HG02970 (cell line): Measurements from ENCODE around the gene ULBP1.
"Not testable (repeated sequence)": the region's sequence is repeated elsewhere in the genome, so short reads cannot be mapped to it uniquely, and the experiment has no call there.

Experiments
- ATAC-seq: cut with Tn5 transposase; IDR thresholded peaks from one replicate; pipeline ENCODE4 v1.9.1; 2021; ENCODE audit warnings: mild to moderate bottlenecking, moderate library complexity, moderate number of reproducible peaks; ENCODE audit not compliant: unreplicated experiment, low FRiP score

ULBP1 gene

GRCh38 chr6:150002710-150003109 is 39.0 kb downstream of the ULBP1 start:
- no peak for ATAC-seq

- ATAC-seq, result not testable (repeated sequence)
Observed at GRCh38 chr6:150003599-150003998, 39.9 kb downstream of the ULBP1 start.

DNA sequence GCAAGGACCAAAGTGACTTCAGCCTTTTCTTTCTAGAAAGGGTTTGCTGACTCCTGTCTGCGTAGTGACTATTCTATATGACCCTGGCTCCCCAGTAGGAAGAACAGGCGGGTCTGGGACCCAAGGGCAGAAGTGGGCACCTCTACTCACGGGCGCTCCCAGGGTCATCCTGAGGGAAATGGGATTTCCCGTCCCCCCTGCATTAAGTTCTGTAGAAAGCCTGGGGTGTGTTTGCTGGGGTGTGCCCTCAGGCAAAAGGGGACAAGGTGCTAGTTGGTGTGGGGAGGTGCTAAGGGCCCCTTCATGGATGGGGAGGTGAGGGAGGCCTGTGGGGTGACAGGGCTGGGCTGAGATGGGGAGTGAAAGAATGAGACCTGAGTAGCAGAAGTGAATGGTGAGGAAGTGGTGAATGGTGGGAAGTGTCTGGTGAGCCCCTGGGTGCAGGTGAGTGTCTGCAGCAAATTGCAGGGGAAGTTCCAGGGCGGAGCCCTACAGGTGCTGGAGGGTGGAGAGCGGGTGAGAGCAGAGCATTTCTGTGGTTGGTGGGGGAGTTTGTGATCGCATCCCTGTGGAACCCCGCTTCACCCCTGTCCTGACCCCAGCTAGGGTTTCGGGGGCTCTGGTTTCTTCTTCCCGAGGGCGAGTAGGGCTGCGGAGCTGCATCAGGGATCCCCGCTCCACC is 40.5 kb downstream of the ULBP1 start:
- no peak for ATAC-seq

- peak; percentile 65 for ATAC-seq
Observed at GRCh38 chr6:150004783-150005717, 41.3 kb downstream of the ULBP1 start.

DNA sequence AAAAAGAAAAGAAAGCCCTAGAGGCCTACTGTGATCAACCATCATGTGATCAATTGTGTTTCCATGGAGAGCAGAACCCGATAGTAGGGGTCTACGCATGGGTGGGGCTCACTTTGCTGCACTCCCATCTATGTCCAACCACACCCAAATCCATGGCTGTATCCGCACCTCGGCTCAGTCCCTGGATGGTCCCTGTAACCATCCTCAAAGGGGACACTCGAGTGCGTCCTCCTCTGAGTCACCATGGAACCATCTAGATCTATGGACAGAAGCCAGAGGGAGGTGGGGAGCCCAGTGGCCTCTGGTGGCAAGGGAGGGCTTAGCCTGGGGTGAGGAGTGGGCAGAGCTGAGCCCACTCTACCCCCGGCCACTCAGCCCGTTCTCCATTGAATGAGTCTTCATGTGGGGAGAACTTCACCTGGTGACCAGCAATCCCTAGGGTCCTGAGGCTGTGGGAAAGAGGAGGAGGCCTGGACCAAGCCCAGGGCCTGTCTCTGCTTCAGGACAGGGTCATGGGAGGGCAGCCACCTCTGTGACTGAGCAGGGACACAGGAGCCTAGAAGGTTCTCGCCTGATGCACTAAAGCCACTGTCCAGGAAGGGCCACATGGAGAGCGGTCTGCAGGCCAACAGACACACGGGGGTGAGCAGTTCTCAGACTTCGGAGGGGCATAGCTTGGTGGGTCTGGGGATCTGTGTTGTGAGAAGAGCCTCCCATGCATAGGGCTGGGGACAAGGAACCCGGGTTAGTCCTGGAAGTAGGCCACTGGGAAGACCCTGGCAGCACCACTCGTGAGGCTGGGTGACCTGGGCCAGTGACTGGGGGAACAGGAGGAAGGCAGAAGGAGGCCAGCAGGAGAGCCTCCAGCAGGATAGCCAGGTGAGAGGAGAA is 42.3 kb downstream of the ULBP1 start:
- no peak for ATAC-seq

GRCh38 chr6:150006961-150007464 is 43.3 kb downstream of the ULBP1 start:
- ATAC-seq, result no peak

GRCh38 chr6:150008588-150008987 is 44.8 kb downstream of the ULBP1 start:
- no peak for ATAC-seq

DNA sequence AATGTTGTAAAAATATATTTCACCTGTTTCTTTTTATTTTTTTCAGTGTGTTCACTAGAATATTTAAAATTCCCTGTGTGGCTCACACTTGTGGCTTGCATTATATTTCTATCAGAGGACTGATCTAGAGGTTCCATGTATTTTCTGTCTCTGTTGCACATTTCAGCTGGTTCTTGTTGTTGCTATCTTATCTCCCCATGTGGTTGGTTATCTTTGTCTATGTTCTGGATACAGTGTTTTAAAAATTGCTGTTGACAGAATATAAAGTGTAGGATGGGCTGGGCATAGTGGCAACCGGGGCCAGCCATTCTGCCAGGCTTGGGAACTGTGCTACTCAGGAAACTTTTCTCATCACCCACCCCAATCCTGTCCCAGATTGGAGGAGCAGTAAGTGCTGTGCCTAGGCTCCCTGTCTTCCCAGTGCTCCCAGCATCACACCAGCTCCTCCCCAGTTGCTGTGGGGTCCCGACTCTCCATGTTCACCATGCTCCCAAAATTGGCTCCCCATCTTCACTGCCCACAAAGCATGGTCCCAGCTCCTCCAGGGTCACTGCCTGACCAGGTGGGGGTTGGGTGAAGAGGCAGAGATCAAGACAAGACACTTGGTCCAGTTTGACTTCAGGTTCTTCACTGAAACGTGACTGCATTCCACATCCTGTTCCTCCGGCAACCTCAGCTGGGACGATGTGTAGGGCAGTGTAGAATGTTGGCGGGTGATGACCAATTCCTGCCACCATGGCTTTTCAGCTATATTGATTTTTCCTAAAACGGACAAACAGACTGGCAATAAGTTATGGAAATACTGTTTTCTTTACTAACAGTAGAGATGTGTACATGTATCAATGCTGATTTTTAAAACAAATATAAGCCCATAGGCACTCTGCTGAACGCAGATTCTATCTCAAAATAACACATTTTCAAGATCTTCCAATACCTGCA is 49.4 kb downstream of the ULBP1 start:
- ATAC-seq, result not testable (repeated sequence)

DNA sequence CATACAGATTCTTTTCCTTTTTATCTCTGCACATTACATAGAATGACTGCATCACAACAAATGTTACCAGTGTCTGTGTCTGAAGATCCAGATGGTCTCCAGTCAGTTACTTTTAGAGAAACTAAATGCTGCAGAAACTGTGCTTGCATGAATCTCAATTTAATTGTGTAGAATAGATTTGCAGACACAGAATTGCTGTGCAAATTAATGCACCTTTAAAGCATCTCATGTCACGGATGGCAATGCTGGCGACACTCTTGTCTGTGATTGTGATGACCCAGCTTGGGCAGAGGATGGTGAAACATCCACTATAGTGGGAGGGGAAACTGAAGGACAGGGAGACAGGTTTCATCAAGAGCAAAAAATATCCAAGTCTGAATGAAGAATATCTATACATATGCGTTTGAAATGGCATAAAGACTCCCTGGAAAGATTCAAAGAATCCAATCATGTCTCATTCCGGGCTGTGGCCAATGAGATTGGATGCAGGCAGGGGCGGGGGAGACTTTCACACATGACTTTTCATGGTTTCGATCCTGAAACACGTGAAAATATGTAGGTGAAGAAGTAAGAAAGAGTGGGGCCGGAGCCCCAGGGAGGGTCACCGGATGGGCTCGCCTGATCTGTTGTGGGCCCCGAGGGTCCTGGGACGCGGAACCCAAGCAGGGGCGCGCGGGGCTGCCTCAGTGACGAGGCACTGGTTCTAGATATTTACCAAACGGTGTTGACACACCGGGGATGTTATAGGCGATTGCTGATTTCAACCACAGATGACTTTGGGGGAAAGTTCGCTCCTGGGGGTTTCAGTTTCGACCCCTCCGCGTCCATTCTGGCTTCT is 50.3 kb downstream of the ULBP1 start:
- ATAC-seq, result not testable (repeated sequence)

- not testable (repeated sequence) for ATAC-seq
Observed at GRCh38 chr6:150014623-150015280, 51.0 kb downstream of the ULBP1 start.

- not testable (repeated sequence) for ATAC-seq
Observed at GRCh38 chr6:150015281-150016001, 51.7 kb downstream of the ULBP1 start.

DNA sequence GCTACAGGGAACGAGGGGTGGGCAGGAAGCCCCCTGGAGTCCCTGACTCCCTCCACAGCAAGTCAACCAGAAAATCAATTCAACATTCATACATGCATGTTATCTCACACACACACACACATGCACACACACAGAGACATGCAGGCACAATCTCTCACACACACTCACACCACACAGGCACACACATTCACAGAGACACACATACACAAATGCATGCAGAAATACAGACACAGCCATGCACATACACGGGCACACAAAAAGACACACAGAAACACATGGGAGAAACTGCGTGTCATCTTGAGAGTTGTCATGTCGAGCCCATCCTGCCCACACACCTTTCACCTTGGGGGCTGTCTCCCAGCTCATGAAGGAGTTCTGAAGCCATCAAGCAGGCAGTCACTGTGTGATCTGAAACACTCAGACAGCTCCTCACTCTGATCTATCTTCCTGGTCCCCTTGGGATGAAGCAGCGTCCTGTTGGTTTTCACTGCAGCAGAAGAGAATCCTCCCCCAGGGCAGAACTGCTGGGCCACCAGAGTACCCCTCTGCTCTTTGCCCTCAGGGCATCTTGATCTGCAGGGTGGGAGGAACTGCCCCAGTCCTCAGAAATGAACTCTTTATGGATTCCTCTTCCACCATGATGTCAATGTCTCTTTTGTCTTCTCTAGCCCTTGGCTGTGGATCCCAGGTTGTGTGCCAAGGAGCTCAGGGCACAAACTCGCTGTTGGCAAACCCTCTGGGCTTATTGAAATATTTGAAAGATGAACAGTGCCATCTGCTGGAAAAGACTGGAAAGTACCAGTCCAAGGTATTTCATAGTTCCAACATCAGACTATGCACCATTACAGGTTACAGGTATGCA is 52.8 kb downstream of the ULBP1 start:
- no peak for ATAC-seq

DNA sequence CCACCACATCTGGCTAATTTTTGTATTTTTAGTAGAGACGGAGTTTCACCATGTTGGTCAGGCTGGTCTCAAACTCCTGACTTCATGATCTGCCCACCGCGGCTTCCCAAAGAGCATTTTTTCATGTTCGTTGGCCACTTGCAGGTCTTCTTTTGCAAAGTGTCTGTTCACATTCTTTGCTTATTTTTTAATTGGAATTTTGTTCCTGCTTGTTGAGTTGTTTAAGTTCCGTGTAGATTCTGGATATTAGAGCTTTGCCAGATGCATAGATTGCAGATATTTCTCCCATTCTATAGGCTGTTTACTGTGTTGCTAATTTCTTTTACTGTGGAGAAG is 53.4 kb downstream of the ULBP1 start:
- not testable (repeated sequence) for ATAC-seq

GRCh38 chr6:150018846-150019580 is 55.3 kb downstream of the ULBP1 start:
- no peak for ATAC-seq

DNA sequence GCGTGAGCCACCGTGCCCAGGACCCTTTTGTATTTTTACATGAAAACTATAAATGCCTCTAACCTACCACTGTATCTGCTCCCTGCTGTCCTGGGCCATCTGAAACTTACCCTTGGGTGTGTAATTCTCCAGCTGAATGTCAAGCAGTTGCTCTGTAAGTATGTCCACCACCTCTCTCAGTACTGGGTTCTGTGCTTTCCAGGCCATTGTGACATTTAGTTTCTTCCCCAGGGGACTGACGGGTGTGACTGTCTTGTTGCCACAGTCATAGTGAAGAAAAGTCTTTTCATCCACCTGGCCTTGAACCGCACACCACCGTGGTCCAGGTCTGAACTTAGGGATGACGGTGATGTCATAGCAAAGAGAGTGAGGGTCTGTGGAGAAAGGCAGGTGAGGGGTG is 58.1 kb downstream of the ULBP1 start:
- ATAC-seq, result not testable (repeated sequence)
